PC-3 (cell line): ENCODE results near the gene ST7.

ENCODE experiments used
- CTCF ChIP-seq: fragments of 300-600 bp; sonication (generic); conservative IDR thresholded peaks from 2 replicates; pipeline ENCODE4 v1.5.1; 2017; ENCODE audit warnings: antibody characterized with exemption, low read depth, mild to moderate bottlenecking, low read length
- EZH2 ChIP-seq: fragments of 300-600 bp; sonication (generic); IDR thresholded peaks from one replicate; pipeline ENCODE4 v1.6.1; 2017; ENCODE audit warnings: antibody characterized with exemption, mild to moderate bottlenecking, low read length; ENCODE audit not compliant: unreplicated experiment

GRCh38 chr7:116970238-116970910, 17.1 kb downstream of the ST7 start:
- TF ChIP-seq CTCF (no peak), EZH2 (no peak)
